Neuron (in vitro differentiated cells): Measurements from ENCODE around the gene KRTAP5-2.
"Not testable (repeated sequence)": the region's sequence is repeated elsewhere in the genome, so short reads cannot be mapped to it uniquely, and the experiment has no call there.

Experiments used
- H2AFZ ChIP-seq: one replicate; pipeline ENCODE4 v1.6.1; 2013; ENCODE audit warnings: low read depth, mild to moderate bottlenecking, inconsistent platforms, low read length, moderate library complexity
- H3K27me3 ChIP-seq: one replicate; pipeline ENCODE4 v1.6.1; 2013; ENCODE audit warnings: low read length; ENCODE audit not compliant: insufficient read depth
- H3K36me3 ChIP-seq: one replicate; pipeline ENCODE4 v1.6.1; 2013; ENCODE audit warnings: low read length; ENCODE audit not compliant: insufficient read depth
- H3K4me1 ChIP-seq: one replicate; pipeline ENCODE4 v1.6.1; 2013; ENCODE audit warnings: low read length; ENCODE audit not compliant: insufficient read depth
- H3K4me3 ChIP-seq: 2 replicates; pipeline ENCODE4 v1.5.1; 2013; ENCODE audit warnings: mild to moderate bottlenecking, low read length, moderate library complexity
- H3K9me3 ChIP-seq: one replicate; pipeline ENCODE4 v1.6.1; 2013; ENCODE audit warnings: low read length

Gene KRTAP5-2

DNA sequence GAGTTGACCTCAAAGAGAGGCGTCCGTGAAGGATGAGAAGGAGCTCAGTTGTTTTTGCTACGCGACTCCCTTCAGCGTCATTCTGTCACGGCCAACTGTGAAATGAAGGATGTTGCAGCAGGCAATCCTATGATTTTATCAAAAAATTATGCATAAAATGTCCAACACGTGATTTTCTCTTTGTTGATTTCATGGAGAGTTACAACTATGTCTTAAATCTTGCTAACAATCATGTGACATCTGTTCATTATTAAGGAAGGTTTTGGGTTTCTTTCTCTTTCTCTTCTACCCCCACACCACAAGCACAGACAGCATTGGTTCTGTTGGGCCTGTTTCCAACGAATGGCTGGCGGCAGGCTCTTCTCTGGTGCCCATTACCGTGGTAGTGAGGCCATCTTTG, 20.1 kb upstream of the KRTAP5-2 start:
- no peaks in the 10 kb centered on the region for H3K4me1 ChIP-seq
- H3K4me3 ChIP-seq: no peak overlapping the region
- peaks cover 6% of the 10 kb centered on the region for H3K27me3 ChIP-seq
- no peaks in the 10 kb centered on the region for H3K9me3 ChIP-seq
- no peak overlapping the region for H2AFZ ChIP-seq
- no peaks in the 10 kb centered on the region for H3K36me3 ChIP-seq

DNA sequence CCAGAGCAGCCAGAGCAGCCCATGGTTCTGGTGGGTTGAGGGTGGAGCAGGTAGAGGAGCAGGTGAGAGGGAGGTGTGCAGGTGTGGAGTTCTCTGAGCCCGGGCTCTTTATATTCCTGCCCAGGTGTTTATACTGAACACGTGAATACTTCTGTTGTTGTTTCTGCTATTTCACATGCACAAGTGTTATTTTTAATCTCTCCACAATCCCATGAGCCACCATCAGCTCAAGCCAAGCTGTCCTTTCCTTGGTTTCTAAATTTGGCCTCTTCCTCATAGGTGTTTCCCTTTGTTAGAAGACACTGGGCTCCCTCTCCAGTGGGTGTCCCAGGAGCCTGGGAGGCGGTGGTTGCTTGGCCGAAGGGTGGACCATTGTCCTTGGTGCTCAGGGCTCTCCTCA, 10.3 kb upstream of the KRTAP5-2 start, which contains the start of gene KRTAP5-3:
Gene KRTAP5-3 (minus strand): TSS at position 101 of the 400 bp plus-strand sequence. CDS start 78 bp downstream, at position 23.
- Histone ChIP-seq H3K36me3 (no peaks in the 10 kb centered on the region), H3K9me3 (no peaks in the 10 kb centered on the region), H3K4me1 (no peaks in the 10 kb centered on the region), H2AFZ (no peak within 1 kb of the TSS), H3K27me3 (peaks cover 33% of the 10 kb centered on the region), H3K4me3 (no peak within 1 kb of the TSS)

DNA sequence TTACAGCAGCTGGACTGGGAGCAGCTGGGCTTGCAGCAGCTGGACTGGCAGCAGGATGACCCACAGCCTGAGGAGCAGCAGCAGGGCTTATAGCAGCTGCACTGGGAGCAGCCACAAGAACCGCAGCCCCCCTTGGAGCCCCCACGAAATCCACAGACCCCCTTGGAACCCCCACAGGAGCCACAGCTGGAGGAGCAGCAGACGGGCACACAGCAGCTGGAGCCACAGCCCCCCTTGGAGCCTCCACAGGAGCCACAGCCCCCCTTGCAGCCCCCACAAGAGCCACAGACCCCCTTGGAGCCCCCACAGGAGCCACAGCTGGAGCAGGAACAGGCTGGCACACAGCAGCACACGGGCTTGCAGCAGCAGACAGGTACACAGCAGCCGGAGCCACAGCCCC, 9.8 kb upstream of the KRTAP5-2 start:
- not testable (repeated sequence) for H3K4me1 ChIP-seq, H2AFZ ChIP-seq, H3K4me3 ChIP-seq, H3K9me3 ChIP-seq, H3K36me3 ChIP-seq
- peaks cover 34% of the 10 kb centered on the region for H3K27me3 ChIP-seq

DNA sequence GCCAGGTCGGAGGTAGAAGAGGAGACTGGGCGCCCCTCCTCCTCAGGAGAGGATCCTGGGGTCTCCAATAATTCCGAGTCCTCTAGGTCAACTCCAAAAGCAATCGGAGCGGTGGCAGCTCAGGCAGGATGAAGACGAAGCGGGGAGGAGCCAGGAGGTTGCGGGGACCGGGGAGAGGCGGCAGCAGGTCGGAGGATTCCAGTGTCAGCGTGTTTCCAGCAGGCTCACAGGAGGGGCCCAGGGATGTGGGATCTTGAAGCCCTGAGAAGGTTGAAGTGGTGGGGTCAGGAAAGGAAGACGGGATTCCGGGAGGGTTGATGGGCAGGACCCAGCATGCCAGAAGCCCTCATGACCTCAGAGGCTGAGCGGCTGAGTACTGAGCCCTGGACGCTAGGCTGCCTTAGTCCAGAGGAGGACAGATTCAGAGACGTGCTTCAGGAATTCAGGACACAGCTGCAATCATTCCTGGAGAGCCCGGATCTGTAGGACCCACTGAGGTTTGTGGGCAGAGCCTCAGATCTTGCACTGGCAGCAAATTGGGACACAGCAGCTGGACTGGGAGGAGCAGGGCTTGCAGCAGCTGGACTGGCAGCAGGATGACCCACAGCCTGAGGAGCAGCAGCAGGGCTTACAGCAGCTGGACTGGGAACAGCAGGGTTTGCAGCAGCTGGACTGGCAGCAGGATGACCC, 9.2 kb upstream of the KRTAP5-2 start:
- peaks cover 34% of the 10 kb centered on the region for H3K27me3 ChIP-seq
- not testable (repeated sequence) for H3K9me3 ChIP-seq, H3K36me3 ChIP-seq, H2AFZ ChIP-seq, H3K4me1 ChIP-seq, H3K4me3 ChIP-seq

DNA sequence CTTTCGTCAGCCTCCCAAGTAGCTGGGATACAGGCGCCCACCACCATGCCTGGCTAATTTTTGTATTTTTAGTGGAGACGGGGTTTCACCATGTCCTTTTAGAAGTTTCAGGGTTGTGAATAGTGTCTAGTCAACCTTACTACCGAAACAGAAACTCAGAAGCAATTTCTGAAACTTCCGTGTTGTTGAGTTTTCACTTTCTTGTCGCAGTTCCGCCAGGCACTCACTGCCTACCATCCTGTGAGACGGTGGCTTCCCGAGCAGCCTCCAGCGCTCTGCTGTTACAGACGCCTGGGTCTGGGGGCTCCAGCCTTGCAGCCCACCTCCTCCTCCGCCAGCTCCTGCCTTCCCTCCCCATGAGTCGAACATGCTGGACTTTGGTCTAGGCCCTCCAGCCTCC, 7.8 kb upstream of the KRTAP5-2 start:
- not testable (repeated sequence) for H3K4me1 ChIP-seq, H3K4me3 ChIP-seq, H3K36me3 ChIP-seq, H3K9me3 ChIP-seq, H2AFZ ChIP-seq
- peaks cover 34% of the 10 kb centered on the region for H3K27me3 ChIP-seq

DNA sequence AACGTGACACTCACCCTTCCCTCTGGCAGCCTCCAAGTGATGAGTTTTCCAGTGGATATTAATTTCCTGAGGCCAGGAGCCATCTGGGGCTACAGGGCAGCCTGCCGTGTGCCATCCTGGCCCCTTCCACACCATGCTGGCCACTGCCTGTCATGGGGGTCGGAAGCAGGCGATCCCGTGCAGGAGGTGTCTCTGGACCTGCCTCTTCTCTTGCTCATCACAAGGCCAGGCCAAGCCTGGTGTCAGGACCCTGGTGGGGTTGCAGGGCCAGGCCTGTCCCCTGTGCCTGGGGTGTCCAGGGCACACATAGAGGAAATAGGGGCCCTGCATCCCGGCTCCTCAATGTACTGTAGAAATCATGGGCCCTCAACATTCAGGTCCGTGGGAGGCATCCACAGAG, 6.6 kb upstream of the KRTAP5-2 start:
- Histone ChIP-seq H2AFZ (no peak overlapping the region), H3K4me3 (no peak overlapping the region), H3K4me1 (peaks cover 7% of the 10 kb centered on the region), H3K36me3 (no peaks in the 10 kb centered on the region), H3K27me3 (peaks cover 34% of the 10 kb centered on the region), H3K9me3 (no peaks in the 10 kb centered on the region)

DNA sequence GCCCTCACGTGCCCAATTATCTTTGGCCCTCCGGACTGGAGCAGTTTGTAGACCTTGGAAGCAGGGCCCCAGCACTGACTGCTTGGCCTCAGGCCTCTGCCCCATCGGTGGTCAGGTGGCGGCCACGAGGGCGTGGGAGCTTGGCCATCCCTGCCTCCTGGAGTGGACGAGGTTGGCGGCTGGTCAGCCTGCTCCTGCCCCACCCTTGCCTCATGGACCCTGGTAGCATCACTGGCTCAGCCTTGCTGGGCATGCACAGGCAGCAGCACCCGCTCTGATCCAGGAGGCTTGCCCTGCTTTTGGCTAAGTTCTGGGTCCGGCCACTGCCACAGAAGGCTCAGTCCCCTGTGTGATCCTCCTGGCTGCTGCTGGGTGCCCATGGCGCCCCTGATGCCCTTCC, 6.1 kb upstream of the KRTAP5-2 start:
- no peaks in the 10 kb centered on the region for H3K36me3 ChIP-seq
- H3K4me1 ChIP-seq: peaks cover 7% of the 10 kb centered on the region
- H3K4me3 ChIP-seq: no peak overlapping the region
- peaks cover 34% of the 10 kb centered on the region for H3K27me3 ChIP-seq
- no peak overlapping the region for H2AFZ ChIP-seq
- no peaks in the 10 kb centered on the region for H3K9me3 ChIP-seq

DNA sequence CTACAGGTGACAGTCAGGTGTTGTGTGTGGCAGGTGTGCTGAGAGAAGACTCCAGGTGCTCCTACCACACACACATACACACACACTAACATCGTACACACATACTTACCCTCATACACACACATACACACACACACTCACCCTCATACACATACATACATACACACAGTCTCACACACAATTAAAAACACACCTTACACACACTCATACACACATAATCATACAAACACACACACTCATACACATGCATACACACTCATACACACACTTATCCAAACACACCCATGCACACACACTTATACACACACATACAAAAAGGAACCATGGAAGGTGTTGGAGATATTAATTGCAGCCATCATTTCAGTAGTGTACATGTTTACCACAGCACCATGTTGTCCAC, 5.5 kb upstream of the KRTAP5-2 start:
- no peak overlapping the region for H3K4me3 ChIP-seq
- H3K36me3 ChIP-seq: no peaks in the 10 kb centered on the region
- H2AFZ ChIP-seq: no peak overlapping the region
- no peaks in the 10 kb centered on the region for H3K9me3 ChIP-seq
- H3K27me3 ChIP-seq: peaks cover 36% of the 10 kb centered on the region
- peaks cover 7% of the 10 kb centered on the region for H3K4me1 ChIP-seq

DNA sequence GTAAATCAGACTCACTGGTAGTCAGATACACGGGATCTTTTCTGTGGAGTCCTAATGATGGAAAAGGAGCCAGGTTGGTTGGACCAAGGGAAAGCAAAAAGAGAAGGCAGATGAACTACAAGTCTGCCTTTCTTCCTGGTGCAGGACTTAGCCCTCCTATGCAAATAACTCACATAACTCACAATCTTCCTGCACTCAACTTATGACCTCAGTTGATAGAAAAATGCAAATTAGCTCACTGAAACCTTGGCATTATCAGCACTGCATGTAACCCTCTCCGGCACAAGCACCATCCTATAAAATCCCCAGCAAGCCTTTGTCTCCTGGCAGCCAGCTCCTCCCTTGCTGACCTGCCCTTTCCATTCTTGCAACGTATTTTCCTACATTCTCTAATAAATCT, 3.6 kb upstream of the KRTAP5-2 start:
- not testable (repeated sequence) for H2AFZ ChIP-seq, H3K4me1 ChIP-seq, H3K36me3 ChIP-seq, H3K4me3 ChIP-seq, H3K9me3 ChIP-seq
- H3K27me3 ChIP-seq: peaks cover 32% of the 10 kb centered on the region

DNA sequence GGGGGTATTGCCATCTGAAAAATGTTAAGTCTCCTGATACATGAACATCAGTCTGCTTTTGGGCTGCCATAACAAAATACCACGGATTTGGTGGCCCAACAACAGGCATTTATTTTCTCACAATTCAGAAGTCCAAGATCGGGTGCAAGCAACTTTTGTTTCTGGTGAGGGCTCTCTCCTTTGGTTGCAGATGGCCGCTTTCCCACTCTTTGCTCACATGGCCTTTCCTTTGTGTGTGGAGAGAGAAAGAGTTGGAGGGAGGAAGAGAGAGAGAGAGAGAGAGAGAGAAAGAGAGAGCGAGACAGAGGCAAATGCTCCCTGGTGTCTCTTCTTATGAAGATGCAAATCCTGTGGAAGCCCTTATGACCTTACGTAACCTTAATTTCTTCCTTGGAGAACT, 2.5 kb upstream of the KRTAP5-2 start:
- H3K27me3 ChIP-seq: peaks cover 27% of the 10 kb centered on the region
- H3K4me3 ChIP-seq: no peak overlapping the region
- H3K9me3 ChIP-seq: no peaks in the 10 kb centered on the region
- no peaks in the 10 kb centered on the region for H3K36me3 ChIP-seq
- no peak overlapping the region for H2AFZ ChIP-seq
- peaks cover 7% of the 10 kb centered on the region for H3K4me1 ChIP-seq

DNA sequence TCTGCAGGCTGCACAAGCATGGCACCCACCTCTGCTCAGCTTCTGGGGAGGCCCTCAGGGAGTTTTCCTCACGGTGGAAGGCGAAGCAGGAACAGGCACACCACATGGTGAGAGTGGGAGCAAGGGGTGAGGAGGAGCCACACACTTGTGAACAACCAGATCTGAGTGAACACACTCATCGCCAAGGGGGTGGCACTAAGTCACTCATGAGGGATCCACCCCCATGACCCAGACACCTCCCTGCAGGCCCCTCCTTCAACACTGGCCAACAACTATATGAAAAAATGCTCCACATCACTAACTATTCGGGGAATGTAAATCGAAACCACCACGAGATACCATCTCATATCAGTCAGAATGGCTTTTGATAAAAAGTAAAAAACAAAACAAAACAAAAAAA, 722 bp upstream of the KRTAP5-2 start:
- Histone ChIP-seq H3K9me3 (no peaks in the 10 kb centered on the region), H3K36me3 (no peaks in the 10 kb centered on the region), H3K4me1 (peaks cover 7% of the 10 kb centered on the region), H2AFZ (no peak overlapping the region), H3K4me3 (no peak overlapping the region), H3K27me3 (peaks cover 20% of the 10 kb centered on the region)

DNA sequence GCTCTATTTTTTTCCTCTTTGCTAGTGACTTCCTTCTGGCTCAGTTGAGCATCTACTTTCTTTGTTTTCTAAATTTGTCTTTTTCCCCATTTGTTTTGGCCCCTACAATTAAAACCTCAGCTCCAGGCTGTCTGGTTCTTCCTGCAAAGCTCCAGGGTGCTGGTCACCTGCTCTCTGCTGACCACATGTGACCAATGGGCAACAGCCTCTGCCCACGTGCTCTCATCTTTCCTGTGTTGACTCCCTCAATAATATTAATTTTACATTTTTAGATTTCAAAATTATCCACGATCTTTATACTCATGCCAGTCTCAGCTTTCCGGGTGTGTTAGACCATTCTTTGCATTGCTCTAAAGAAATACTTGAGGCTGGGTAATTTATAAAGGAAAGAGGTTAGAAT, 312 bp upstream of the KRTAP5-2 start:
- not testable (repeated sequence) for H3K9me3 ChIP-seq, H3K4me3 ChIP-seq, H2AFZ ChIP-seq, H3K36me3 ChIP-seq, H3K4me1 ChIP-seq
- peaks cover 16% of the 10 kb centered on the region for H3K27me3 ChIP-seq

DNA sequence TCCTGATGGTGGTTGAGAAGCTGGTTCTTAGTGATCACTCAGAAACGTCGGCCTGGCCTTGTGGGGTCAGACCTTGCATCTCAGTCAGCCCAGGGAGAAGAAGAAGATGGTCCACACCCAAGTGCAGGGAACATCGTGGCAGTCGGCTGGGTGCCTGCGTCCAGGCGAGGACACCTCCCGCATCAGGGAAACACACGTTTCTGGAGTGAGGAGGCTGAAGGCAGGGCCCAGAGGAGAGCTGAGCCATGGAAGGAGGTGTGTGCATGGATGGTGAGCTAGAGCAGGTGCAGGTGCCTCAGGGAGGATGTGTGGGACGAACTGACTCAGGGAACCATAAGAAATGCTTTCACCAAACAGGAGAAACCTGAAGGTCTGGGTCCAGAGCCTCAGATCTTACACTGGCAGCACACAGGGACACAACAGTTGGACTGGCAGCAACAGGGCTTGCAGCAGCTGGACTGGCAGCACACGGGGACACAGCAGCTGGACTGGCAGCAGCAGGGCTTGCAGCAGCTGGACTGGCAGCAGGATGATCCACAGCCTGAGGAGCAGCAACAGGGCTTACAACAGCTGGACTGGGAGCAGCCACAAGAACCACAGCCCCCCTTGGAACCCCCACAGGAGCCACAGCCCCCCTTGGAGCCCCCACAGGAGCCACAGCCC, 632 bp downstream of the KRTAP5-2 start:
- Histone ChIP-seq H3K27me3 (peaks cover 20% of the 10 kb centered on the region), H3K4me3 (no peak overlapping the region), H2AFZ (no peak overlapping the region), H3K4me1 (peaks cover 7% of the 10 kb centered on the region), H3K9me3 (no peaks in the 10 kb centered on the region), H3K36me3 (no peaks in the 10 kb centered on the region)
